ENCODE measurements around the gene ARSI. TPM values are rescaled to one million over a fixed set of nuclear protein-coding genes. Genes with fewer than 3 reads are reported as not detected.

Gene ARSI
- total and polyA plus RNA-seq, 2 of the 13 experiments (the other 11 are each of a cell fraction or from before 2014, with no cell fraction given): 4.2 to 33.9 TPM

DNA sequence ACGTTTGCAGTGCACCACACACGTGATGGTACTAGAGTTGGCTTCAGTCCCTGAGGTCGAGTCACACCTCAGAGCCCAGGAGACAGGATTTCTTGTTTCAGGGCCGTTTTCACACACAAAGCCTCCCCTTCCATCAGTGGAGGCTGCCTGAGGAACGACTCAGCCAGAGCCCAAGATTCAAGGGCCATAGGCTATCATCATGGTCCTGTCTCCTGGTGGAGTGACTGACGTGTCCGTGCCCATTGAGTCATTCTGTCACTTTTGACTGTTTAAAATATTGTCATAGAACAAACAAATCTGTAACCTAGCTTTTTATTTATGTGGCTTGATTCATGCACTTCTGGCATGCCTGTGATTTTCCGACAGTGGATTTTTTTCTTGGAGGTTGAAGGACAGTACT lies 41.5 kb downstream of the ARSI start:
- in situ Hi-C loops (cut with HindIII; ENCODE audit: extremely low pct_ligation_motif_present, low pct_unique_long_range_greater_than_20kb): no loop called here
- no peak overlapping the region for H3K27ac ChIP-seq (ENCODE audit: extremely low read length, insufficient read depth, low read length)
- FAIRE-seq: no peak

DNA sequence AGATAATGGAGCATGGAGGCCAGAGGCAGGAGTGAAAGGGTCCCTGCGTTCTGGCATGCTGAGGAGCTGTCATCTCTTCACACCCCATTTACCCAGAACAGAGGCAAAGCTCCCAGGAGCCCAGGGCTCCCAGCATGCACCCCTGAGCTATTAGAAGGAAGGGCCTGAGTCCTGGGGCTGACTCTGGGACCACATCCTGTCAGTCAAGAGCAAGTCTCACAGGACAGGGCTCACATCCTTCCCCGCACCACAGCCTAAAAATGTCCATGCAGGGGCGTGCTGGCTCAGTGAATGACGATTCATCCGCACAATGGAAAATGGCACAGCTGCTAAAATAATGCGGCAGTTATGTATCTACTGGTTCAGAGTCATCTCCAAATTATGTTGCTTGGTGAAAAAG lies 44.6 kb downstream of the ARSI start:
- ATAC-seq (no peak), DNase-seq (ENCODE audit: low spot score) (no peak), FAIRE-seq (no peak)
- no peak overlapping the region for H3K27ac ChIP-seq (ENCODE audit: extremely low read length, insufficient read depth, low read length)
- H3K9ac ChIP-seq (ENCODE audit: insufficient read depth, low read depth, low read length): no peak overlapping the region
- H3K4me1 ChIP-seq (ENCODE audit: insufficient read depth, low read length): peaks cover 58% of the 10 kb centered on the region
- POLR2A ChIA-PET: no interaction called here
- H3K27me3 ChIP-seq (ENCODE audit: control insufficient read depth in 1 of 2, insufficient read depth in 2 of 2, low read length in 2 of 2): peaks cover under 1 to 11% of the 10 kb centered on the region in 2 experiments; a peak in 2 of 5 replicates
- no peaks in the 10 kb centered on the region for H4K20me1 ChIP-seq (ENCODE audit: insufficient read depth, low read length)
- H3K79me2 ChIP-seq (ENCODE audit: insufficient read depth, low read length): no peaks in the 10 kb centered on the region
- in situ Hi-C loops (cut with HindIII; ENCODE audit: extremely low pct_ligation_motif_present, low pct_unique_long_range_greater_than_20kb) (no loop called here), intact Hi-C loops (cut with micrococcal nuclease; ENCODE audit: unreplicated experiment) (no loop called here)
- H2AFZ ChIP-seq (ENCODE audit: low read length): no peak overlapping the region
- no peak overlapping the region for H3K4me2 ChIP-seq (ENCODE audit: low read depth, low read length)
- no peaks in the 10 kb centered on the region for H3K36me3 ChIP-seq (replicated peaks in 1 of 2; ENCODE audit: control insufficient read depth in 1 of 2, insufficient read depth in 2 of 2, low read length in 2 of 2)
- no TSS peak for BruUV-seq (replicated peaks)
- H3K4me3 ChIP-seq (replicated peaks in 1 of 3; ENCODE audit: insufficient read depth in 1 of 3, low read depth in 2 of 3, low read length in 3 of 3): no peak overlapping the region
- WGBS (ENCODE audit: low lambda C conversion rate): 72% methylated on average over 5 of the region's 6 CpGs
- no peaks in the 10 kb centered on the region for H3K9me3 ChIP-seq (ENCODE audit: low read length)
- CTCF ChIA-PET (ENCODE audit: low intra/inter-chr PET ratio, low total read pairs): no interaction called here
- TF ChIP-seq IRF2 (CRISPR knock-in tag; IDR thresholded peaks at IDR 0.05): no peak
- no peak for TF ChIP-seq KDM6A (CRISPR knock-in tag; IDR thresholded peaks at IDR 0.05; ENCODE audit: low read depth)
- no peak for TF ChIP-seq FOXK2 (IDR thresholded peaks at IDR 0.05)
- no peak for TF ChIP-seq PHF21A (CRISPR knock-in tag; IDR thresholded peaks at IDR 0.05)
- TF ChIP-seq TOPORS (CRISPR knock-in tag; IDR thresholded peaks at IDR 0.05): no peak
- no peak for TF ChIP-seq NFE2L2 (IDR thresholded peaks at IDR 0.05; ENCODE audit: low read length)
- TF ChIP-seq, protein P1, sequence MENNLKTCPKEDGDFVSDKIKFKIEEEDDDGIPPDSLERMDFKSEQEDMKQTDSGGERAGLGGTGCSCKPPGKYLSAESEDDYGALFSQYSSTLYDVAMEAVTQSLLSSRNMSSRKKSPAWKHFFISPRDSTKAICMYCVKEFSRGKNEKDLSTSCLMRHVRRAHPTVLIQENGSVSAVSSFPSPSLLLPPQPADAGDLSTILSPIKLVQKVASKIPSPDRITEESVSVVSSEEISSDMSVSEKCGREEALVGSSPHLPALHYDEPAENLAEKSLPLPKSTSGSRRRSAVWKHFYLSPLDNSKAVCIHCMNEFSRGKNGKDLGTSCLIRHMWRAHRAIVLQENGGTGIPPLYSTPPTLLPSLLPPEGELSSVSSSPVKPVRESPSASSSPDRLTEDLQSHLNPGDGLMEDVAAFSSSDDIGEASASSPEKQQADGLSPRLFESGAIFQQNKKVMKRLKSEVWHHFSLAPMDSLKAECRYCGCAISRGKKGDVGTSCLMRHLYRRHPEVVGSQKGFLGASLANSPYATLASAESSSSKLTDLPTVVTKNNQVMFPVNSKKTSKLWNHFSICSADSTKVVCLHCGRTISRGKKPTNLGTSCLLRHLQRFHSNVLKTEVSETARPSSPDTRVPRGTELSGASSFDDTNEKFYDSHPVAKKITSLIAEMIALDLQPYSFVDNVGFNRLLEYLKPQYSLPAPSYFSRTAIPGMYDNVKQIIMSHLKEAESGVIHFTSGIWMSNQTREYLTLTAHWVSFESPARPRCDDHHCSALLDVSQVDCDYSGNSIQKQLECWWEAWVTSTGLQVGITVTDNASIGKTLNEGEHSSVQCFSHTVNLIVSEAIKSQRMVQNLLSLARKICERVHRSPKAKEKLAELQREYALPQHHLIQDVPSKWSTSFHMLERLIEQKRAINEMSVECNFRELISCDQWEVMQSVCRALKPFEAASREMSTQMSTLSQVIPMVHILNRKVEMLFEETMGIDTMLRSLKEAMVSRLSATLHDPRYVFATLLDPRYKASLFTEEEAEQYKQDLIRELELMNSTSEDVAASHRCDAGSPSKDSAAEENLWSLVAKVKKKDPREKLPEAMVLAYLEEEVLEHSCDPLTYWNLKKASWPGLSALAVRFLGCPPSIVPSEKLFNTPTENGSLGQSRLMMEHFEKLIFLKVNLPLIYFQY (CRISPR knock-in tag; IDR thresholded peaks at IDR 0.05; ENCODE audit: borderline replicate concordance): no peak
- no peak for TF ChIP-seq TCF7L2 (IDR thresholded peaks at IDR 0.05; ENCODE audit: low read depth, low read length)
- TF ChIP-seq ZNF33B (CRISPR knock-in tag; IDR thresholded peaks at IDR 0.05): no peak
- TF ChIP-seq, protein P2, sequence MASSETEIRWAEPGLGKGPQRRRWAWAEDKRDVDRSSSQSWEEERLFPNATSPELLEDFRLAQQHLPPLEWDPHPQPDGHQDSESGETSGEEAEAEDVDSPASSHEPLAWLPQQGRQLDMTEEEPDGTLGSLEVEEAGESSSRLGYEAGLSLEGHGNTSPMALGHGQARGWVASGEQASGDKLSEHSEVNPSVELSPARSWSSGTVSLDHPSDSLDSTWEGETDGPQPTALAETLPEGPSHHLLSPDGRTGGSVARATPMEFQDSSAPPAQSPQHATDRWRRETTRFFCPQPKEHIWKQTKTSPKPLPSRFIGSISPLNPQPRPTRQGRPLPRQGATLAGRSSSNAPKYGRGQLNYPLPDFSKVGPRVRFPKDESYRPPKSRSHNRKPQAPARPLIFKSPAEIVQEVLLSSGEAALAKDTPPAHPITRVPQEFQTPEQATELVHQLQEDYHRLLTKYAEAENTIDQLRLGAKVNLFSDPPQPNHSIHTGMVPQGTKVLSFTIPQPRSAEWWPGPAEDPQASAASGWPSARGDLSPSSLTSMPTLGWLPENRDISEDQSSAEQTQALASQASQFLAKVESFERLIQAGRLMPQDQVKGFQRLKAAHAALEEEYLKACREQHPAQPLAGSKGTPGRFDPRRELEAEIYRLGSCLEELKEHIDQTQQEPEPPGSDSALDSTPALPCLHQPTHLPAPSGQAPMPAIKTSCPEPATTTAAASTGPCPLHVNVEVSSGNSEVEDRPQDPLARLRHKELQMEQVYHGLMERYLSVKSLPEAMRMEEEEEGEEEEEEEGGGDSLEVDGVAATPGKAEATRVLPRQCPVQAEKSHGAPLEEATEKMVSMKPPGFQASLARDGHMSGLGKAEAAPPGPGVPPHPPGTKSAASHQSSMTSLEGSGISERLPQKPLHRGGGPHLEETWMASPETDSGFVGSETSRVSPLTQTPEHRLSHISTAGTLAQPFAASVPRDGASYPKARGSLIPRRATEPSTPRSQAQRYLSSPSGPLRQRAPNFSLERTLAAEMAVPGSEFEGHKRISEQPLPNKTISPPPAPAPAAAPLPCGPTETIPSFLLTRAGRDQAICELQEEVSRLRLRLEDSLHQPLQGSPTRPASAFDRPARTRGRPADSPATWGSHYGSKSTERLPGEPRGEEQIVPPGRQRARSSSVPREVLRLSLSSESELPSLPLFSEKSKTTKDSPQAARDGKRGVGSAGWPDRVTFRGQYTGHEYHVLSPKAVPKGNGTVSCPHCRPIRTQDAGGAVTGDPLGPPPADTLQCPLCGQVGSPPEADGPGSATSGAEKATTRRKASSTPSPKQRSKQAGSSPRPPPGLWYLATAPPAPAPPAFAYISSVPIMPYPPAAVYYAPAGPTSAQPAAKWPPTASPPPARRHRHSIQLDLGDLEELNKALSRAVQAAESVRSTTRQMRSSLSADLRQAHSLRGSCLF (CRISPR knock-in tag; IDR thresholded peaks at IDR 0.05; ENCODE audit: borderline replicate concordance): no peak
- no peak for TF ChIP-seq U2AF2 (IDR thresholded peaks at IDR 0.05; ENCODE audit: low read depth, low read length)

More for the DNA sequence above, 41.5 kb downstream of the ARSI start:
- Histone ChIP-seq H3K79me2 (ENCODE audit: insufficient read depth, low read length) (no peaks in the 10 kb centered on the region), H3K4me1 (ENCODE audit: insufficient read depth, low read length) (peaks cover 52% of the 10 kb centered on the region), H4K20me1 (ENCODE audit: insufficient read depth, low read length) (no peaks in the 10 kb centered on the region), H3K27me3 (ENCODE audit: control insufficient read depth in 1 of 2, insufficient read depth in 2 of 2, low read length in 2 of 2) (peaks cover 4 to 36% of the 10 kb centered on the region in 2 experiments; a peak in 3 of 5 replicates), H3K4me2 (ENCODE audit: low read depth, low read length) (no peak overlapping the region), H3K4me3 (replicated peaks in 1 of 3; ENCODE audit: insufficient read depth in 1 of 3, low read depth in 2 of 3, low read length in 3 of 3) (no peak overlapping the region), H3K9me3 (ENCODE audit: low read length) (no peaks in the 10 kb centered on the region), H3K9ac (ENCODE audit: insufficient read depth, low read depth, low read length) (no peak overlapping the region), H3K36me3 (replicated peaks in 1 of 2; ENCODE audit: control insufficient read depth in 1 of 2, insufficient read depth in 2 of 2, low read length in 2 of 2) (no peaks in the 10 kb centered on the region), H2AFZ (ENCODE audit: low read length) (no peak overlapping the region)
- POLR2A ChIA-PET: no interaction called here
- intact Hi-C loops (cut with micrococcal nuclease; ENCODE audit: unreplicated experiment): no loop called here
- BruUV-seq (replicated peaks): no TSS peak
- CTCF ChIA-PET (ENCODE audit: low intra/inter-chr PET ratio, low total read pairs): no interaction called here
- peak; percentile 27; the same call in 1 of the 2 replicates for TF ChIP-seq FOSL2 (CRISPR knock-in tag; IDR thresholded peaks at IDR 0.05)
- TF ChIP-seq FOXJ3 (CRISPR knock-in tag; IDR thresholded peaks at IDR 0.05; ENCODE audit: borderline replicate concordance): no peak
- WGBS (ENCODE audit: low lambda C conversion rate): 1% methylated on average over 4 of the region's 8 CpGs
- ATAC-seq (no peak), DNase-seq (ENCODE audit: low spot score) (peak; percentile 47)
